ENCODE measurements around the gene ZNF423. TPM values are rescaled to one million over a fixed set of nuclear protein-coding genes. Genes with fewer than 3 reads are reported as not detected.

The ZNF423 gene
- total RNA-seq, 1 donor from 2014 or later: not detected

DNA sequence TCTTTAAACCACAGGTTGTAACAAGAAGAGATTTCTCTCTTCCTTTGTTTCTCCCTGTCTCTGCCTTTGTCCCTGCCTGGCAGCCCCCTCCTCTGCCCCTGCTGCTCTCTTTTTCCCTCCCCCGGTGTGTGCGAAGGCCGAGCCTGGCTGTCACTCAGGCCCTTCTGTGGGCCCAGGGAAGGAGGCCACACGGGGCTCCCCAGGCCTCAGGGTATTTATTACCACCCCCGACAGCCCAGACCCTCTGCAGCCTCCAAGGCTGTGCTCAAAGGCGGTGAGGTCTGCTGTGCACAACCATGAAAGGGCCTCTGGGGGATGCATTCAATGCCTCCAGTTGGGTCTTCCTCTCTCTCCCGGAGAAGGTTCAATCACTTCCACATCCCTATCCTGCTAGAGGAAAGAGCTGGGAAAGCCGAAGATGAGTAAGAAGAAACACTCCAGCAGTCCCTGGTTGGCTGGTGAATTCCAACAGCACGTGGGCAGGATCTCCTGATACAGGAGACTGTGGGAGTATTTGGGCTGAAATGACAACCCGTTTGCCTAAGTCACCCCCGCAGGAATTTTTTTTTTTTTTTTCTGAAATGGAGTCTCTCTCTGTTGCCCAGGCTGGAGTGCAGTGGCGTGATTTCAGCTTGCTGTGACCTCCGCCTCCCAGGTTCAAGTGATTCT lies 34.2 kb downstream of the ZNF423 start:
- intact Hi-C loops (cut with micrococcal nuclease): no loop called here
- H3K9me3 Mint-ChIP-seq: no peaks in the 10 kb centered on the region
- POLR2A ChIA-PET: no interaction called here
- no peaks in the 10 kb centered on the region for H3K4me1 Mint-ChIP-seq
- CTCF ChIA-PET: no interaction called here
- H3K36me3 Mint-ChIP-seq (ENCODE audit: low read depth): no peaks in the 10 kb centered on the region
- no peak overlapping the region for H3K4me3 Mint-ChIP-seq
- DNase-seq (no peak), ATAC-seq (ENCODE audit: low read depth) (no peak)
- H3K27ac Mint-ChIP-seq: no peak overlapping the region
- no peaks in the 10 kb centered on the region for H3K27me3 Mint-ChIP-seq
- TF ChIP-seq, protein P1, sequence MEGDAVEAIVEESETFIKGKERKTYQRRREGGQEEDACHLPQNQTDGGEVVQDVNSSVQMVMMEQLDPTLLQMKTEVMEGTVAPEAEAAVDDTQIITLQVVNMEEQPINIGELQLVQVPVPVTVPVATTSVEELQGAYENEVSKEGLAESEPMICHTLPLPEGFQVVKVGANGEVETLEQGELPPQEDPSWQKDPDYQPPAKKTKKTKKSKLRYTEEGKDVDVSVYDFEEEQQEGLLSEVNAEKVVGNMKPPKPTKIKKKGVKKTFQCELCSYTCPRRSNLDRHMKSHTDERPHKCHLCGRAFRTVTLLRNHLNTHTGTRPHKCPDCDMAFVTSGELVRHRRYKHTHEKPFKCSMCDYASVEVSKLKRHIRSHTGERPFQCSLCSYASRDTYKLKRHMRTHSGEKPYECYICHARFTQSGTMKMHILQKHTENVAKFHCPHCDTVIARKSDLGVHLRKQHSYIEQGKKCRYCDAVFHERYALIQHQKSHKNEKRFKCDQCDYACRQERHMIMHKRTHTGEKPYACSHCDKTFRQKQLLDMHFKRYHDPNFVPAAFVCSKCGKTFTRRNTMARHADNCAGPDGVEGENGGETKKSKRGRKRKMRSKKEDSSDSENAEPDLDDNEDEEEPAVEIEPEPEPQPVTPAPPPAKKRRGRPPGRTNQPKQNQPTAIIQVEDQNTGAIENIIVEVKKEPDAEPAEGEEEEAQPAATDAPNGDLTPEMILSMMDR (IDR thresholded peaks at IDR 0.05): no peak

GRCh38 chr16:49821156-49821555 lies 34.8 kb downstream of the ZNF423 start:
- Mint-ChIP-seq H3K27me3 (no peaks in the 10 kb centered on the region), H3K9me3 (no peaks in the 10 kb centered on the region), H3K4me3 (no peak overlapping the region), H3K27ac (no peak overlapping the region), H3K36me3 (ENCODE audit: low read depth) (no peaks in the 10 kb centered on the region), H3K4me1 (no peaks in the 10 kb centered on the region)
- no peak for ATAC-seq (ENCODE audit: low read depth)
- POLR2A ChIA-PET: no interaction called here
- CTCF ChIA-PET: no interaction called here
- DNase-seq: no peak
- TF ChIP-seq, protein P1 (IDR thresholded peaks at IDR 0.05): no peak
- intact Hi-C loops (cut with micrococcal nuclease): no loop called here

GRCh38 chr16:49817754-49818507 lies 38.0 kb downstream of the ZNF423 start:
- H3K4me3 Mint-ChIP-seq: no peak overlapping the region
- no peaks in the 10 kb centered on the region for H3K9me3 Mint-ChIP-seq
- ChIA-PET POLR2A (no interaction called here), CTCF (no interaction called here)
- H3K4me1 Mint-ChIP-seq: no peaks in the 10 kb centered on the region
- intact Hi-C loops (cut with micrococcal nuclease): no loop called here
- ATAC-seq (ENCODE audit: low read depth) (no peak), DNase-seq (no peak)
- TF ChIP-seq, protein P1 (IDR thresholded peaks at IDR 0.05): no peak
- no peaks in the 10 kb centered on the region for H3K36me3 Mint-ChIP-seq (ENCODE audit: low read depth)
- no peak overlapping the region for H3K27ac Mint-ChIP-seq
- H3K27me3 Mint-ChIP-seq: no peaks in the 10 kb centered on the region

DNA sequence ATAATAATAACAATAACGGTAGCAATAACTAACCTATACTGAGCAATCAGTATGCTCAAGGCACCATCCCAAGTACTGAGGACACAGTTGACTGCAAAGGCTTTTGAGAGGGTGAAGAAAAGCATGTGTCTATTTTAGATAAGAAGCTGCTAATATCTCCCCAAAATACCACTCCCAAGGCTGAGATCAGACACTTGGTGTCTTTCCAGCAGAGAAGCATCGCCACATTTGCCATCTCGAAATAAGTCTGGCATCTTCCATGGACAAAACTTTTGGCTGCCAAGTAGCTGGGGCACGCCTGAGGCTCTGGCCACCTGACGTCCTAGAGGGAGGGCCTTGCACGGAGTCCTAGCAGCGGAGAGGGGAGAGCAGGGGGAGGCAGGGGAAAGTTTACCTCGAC lies 39.0 kb downstream of the ZNF423 start:
- Mint-ChIP-seq H3K4me3 (no peak overlapping the region), H3K36me3 (ENCODE audit: low read depth) (no peaks in the 10 kb centered on the region), H3K4me1 (no peaks in the 10 kb centered on the region), H3K9me3 (no peaks in the 10 kb centered on the region), H3K27ac (no peak overlapping the region), H3K27me3 (no peaks in the 10 kb centered on the region)
- CTCF ChIA-PET: no interaction called here
- DNase-seq (no peak), ATAC-seq (ENCODE audit: low read depth) (no peak)
- intact Hi-C loops (cut with micrococcal nuclease): no loop called here
- TF ChIP-seq, protein P1 (IDR thresholded peaks at IDR 0.05): no peak
- POLR2A ChIA-PET: no interaction called here

DNA sequence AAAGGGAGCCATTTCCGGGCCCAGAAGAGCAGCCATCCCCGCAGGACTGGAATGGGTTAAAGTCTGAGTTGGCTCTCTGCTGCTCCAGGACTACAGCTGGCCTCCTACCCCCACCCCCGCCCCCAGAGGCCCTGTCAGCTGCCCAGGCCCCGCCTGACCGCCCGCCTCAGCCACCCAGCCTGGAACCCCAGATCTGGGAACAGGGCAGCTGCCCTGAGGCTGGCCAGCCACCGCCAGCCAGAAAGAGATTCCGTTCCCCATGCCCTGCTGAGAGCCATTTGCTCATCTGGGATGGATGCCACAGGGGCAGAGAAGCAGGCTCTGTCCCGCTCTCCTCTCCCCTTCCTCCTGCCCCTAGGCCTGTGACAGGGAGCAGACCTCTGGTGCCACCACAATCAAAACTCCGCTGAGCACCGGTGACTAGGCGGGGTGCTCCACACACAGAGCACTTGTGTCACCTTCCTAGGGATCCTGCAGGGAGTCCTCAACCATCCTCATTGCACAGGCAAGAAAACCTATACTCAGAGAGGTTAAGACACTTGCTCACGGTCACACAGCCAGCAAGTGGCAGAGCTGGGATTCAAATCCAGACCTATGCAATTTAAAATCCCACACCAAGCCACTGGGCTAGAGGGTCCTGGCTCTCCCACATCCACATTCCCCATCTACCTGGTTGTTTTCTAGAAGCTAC lies 44.1 kb downstream of the ZNF423 start:
- no peaks in the 10 kb centered on the region for H3K27me3 Mint-ChIP-seq
- ChIA-PET POLR2A (no interaction called here), CTCF (no interaction called here)
- H3K27ac Mint-ChIP-seq: no peak overlapping the region
- intact Hi-C loops (cut with micrococcal nuclease): no loop called here
- H3K4me1 Mint-ChIP-seq: no peaks in the 10 kb centered on the region
- TF ChIP-seq, protein P1 (IDR thresholded peaks at IDR 0.05): no peak
- H3K9me3 Mint-ChIP-seq: no peaks in the 10 kb centered on the region
- H3K4me3 Mint-ChIP-seq: no peak overlapping the region
- no peaks in the 10 kb centered on the region for H3K36me3 Mint-ChIP-seq (ENCODE audit: low read depth)
- no peak for DNase-seq
- no peak for ATAC-seq (ENCODE audit: low read depth)

All from activated B cell treated with CpG ODN at 0.5 μM for 24 hours (primary cell).